ENCODE results near the gene NR1I2. TPM values are rescaled to one million over a fixed set of nuclear protein-coding genes. Genes with fewer than 3 reads are reported as not detected.
A peak's percentile ranks its signal among the peaks of the same experiment; 100 is the strongest.

NR1I2 gene
- total RNA-seq, 1 donor from 2014 or later, result not detected

DNA sequence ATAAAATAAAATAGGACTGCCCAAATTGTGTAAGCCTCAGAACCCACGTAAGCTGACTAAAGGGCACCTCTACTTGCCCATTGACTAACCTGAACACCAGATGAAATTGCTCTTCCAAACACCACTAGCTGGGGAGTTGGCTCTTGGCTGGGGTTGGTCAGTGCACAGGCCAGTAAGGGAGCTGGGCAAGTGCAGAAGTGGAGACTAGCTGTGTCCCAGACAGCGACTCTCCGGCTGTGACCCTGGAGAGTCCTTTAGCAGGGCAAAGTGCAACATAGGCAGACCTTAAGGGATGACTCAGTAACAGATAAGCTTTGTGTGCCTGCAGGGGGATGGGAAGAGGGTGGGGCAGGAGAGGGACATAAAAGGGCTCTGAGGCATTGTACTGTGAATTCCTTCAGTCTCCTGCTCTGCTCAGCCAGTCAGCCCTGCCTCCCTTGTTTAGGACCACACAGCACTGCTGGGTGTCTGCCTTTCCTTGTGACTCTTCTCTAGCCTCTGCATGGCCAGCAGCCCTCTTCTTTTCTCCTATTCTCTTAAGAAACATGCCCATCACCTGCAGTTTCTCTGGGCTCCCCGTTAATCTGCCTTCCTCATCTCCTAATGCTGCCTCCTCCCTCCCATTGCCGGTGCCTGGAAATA, 13.2 kb downstream of the NR1I2 start:
- H3K4me1 ChIP-seq (ENCODE audit: insufficient read depth, low read length), result peaks cover 4% of the 10 kb centered on the region
- H3K4me3 Mint-ChIP-seq (ENCODE audit: unreplicated experiment), result peak overlapping the region; percentile 48
- no peak overlapping the region for H3K9ac ChIP-seq (ENCODE audit: low read length)
- H3K27me3 ChIP-seq (ENCODE audit: insufficient read depth, low read length), result no peaks in the 10 kb centered on the region
- TF ChIP-seq CTCF (IDR thresholded peaks at IDR 0.05; ENCODE audit: insufficient read depth, low read depth, low read length) (no peak), EZH2 (IDR thresholded peaks at IDR 0.05; ENCODE audit: insufficient read depth, low read length) (no peak)
- peaks cover 13% of the 10 kb centered on the region for H3K4me1 Mint-ChIP-seq (ENCODE audit: low read depth, unreplicated experiment)
- H3K79me2 ChIP-seq (ENCODE audit: insufficient read depth, low read length), result no peaks in the 10 kb centered on the region
- H3K36me3 ChIP-seq (ENCODE audit: insufficient read depth, low read length), result no peaks in the 10 kb centered on the region
- no peaks in the 10 kb centered on the region for H3K27me3 Mint-ChIP-seq (ENCODE audit: low read depth, unreplicated experiment)
- H3K36me3 Mint-ChIP-seq (ENCODE audit: low read depth, unreplicated experiment), result peaks cover 3% of the 10 kb centered on the region
- DNase-seq (ENCODE audit: low read depth) (peak; percentile 7), FAIRE-seq (no peak)
- H2AFZ ChIP-seq (ENCODE audit: low read depth, low read length), result peak overlapping the region; percentile 28
- no peak overlapping the region for H3K27ac ChIP-seq (ENCODE audit: low read depth, low read length)
- H3K4me2 ChIP-seq (ENCODE audit: low read length), result no peak overlapping the region
- H3K9me3 Mint-ChIP-seq (ENCODE audit: unreplicated experiment), result peaks cover 5% of the 10 kb centered on the region
- H4K20me1 ChIP-seq (ENCODE audit: insufficient read depth, low read length), result no peaks in the 10 kb centered on the region
- no peak overlapping the region for H3K4me3 ChIP-seq (ENCODE audit: insufficient read depth, low read depth, low read length)
- H3K27ac Mint-ChIP-seq (ENCODE audit: unreplicated experiment), result peak overlapping the region; percentile 31
- no peaks in the 10 kb centered on the region for H3K9me3 ChIP-seq (ENCODE audit: insufficient read depth, low read depth, low read length)

GRCh38 chr3:119795849-119796248, 13.9 kb downstream of the NR1I2 start:
- Histone ChIP-seq H3K27me3 (ENCODE audit: insufficient read depth, low read length) (no peaks in the 10 kb centered on the region), H3K79me2 (ENCODE audit: insufficient read depth, low read length) (no peaks in the 10 kb centered on the region), H3K36me3 (ENCODE audit: insufficient read depth, low read length) (no peaks in the 10 kb centered on the region), H3K27ac (ENCODE audit: low read depth, low read length) (no peak overlapping the region), H3K9me3 (ENCODE audit: insufficient read depth, low read depth, low read length) (no peaks in the 10 kb centered on the region), H3K4me1 (ENCODE audit: insufficient read depth, low read length) (peaks cover 4% of the 10 kb centered on the region), H3K9ac (ENCODE audit: low read length) (no peak overlapping the region), H3K4me3 (ENCODE audit: insufficient read depth, low read depth, low read length) (no peak overlapping the region), H2AFZ (ENCODE audit: low read depth, low read length) (no peak overlapping the region), H3K4me2 (ENCODE audit: low read length) (no peak overlapping the region), H4K20me1 (ENCODE audit: insufficient read depth, low read length) (no peaks in the 10 kb centered on the region)
- no peak for TF ChIP-seq EZH2 (IDR thresholded peaks at IDR 0.05; ENCODE audit: insufficient read depth, low read length)
- no peak for TF ChIP-seq CTCF (IDR thresholded peaks at IDR 0.05; ENCODE audit: insufficient read depth, low read depth, low read length)
- Mint-ChIP-seq H3K27ac (ENCODE audit: unreplicated experiment) (peak overlapping the region; percentile 14), H3K36me3 (ENCODE audit: low read depth, unreplicated experiment) (peaks cover 3% of the 10 kb centered on the region), H3K4me3 (ENCODE audit: unreplicated experiment) (peak overlapping the region; percentile 48), H3K4me1 (ENCODE audit: low read depth, unreplicated experiment) (peaks cover 13% of the 10 kb centered on the region), H3K9me3 (ENCODE audit: unreplicated experiment) (peaks cover 5% of the 10 kb centered on the region), H3K27me3 (ENCODE audit: low read depth, unreplicated experiment) (no peaks in the 10 kb centered on the region)
- DNase-seq (ENCODE audit: low read depth), result no peak
- FAIRE-seq, result no peak

DNA sequence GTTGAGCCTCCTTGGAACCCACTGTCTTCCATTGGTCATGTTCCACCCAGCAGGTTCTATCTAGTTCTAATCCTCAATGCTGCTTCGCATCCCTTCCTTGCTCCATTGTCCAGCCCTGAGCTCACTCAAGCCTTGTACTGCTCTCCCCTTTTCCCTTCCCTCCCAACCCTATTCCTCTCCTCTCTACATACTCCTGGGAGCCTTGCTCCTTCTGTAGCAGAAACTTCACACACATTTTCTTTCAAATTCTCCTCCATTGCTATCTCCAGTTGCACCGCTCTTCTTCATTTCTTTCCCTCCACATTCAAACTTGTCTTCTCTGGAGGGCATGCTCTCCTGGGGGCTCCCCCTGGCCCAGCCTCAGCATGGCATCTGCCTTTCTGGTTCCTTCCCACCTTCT, 14.5 kb downstream of the NR1I2 start:
- Histone ChIP-seq H3K4me3 (ENCODE audit: insufficient read depth, low read depth, low read length) (no peak overlapping the region), H3K4me1 (ENCODE audit: insufficient read depth, low read length) (peaks cover 4% of the 10 kb centered on the region), H2AFZ (ENCODE audit: low read depth, low read length) (no peak overlapping the region), H3K27me3 (ENCODE audit: insufficient read depth, low read length) (no peaks in the 10 kb centered on the region), H3K27ac (ENCODE audit: low read depth, low read length) (no peak overlapping the region), H3K9me3 (ENCODE audit: insufficient read depth, low read depth, low read length) (no peaks in the 10 kb centered on the region), H4K20me1 (ENCODE audit: insufficient read depth, low read length) (no peaks in the 10 kb centered on the region), H3K79me2 (ENCODE audit: insufficient read depth, low read length) (no peaks in the 10 kb centered on the region), H3K9ac (ENCODE audit: low read length) (no peak overlapping the region), H3K36me3 (ENCODE audit: insufficient read depth, low read length) (no peaks in the 10 kb centered on the region), H3K4me2 (ENCODE audit: low read length) (no peak overlapping the region)
- DNase-seq (ENCODE audit: low read depth) (no peak), FAIRE-seq (no peak)
- TF ChIP-seq CTCF (IDR thresholded peaks at IDR 0.05; ENCODE audit: insufficient read depth, low read depth, low read length) (no peak), EZH2 (IDR thresholded peaks at IDR 0.05; ENCODE audit: insufficient read depth, low read length) (no peak)
- peaks cover under 1% of the 10 kb centered on the region for H3K27me3 Mint-ChIP-seq (ENCODE audit: low read depth, unreplicated experiment)
- no peak overlapping the region for H3K27ac Mint-ChIP-seq (ENCODE audit: unreplicated experiment)
- peaks cover 13% of the 10 kb centered on the region for H3K4me1 Mint-ChIP-seq (ENCODE audit: low read depth, unreplicated experiment)
- no peak overlapping the region for H3K4me3 Mint-ChIP-seq (ENCODE audit: unreplicated experiment)
- peaks cover 5% of the 10 kb centered on the region for H3K9me3 Mint-ChIP-seq (ENCODE audit: unreplicated experiment)
- peaks cover 3% of the 10 kb centered on the region for H3K36me3 Mint-ChIP-seq (ENCODE audit: low read depth, unreplicated experiment)

Measured in astrocyte (in vitro differentiated cells and primary cell).